Posterior vena cava (tissue), 2 donors: ENCODE data around the gene LILRA1. TPM values are rescaled to one million over a fixed set of nuclear protein-coding genes. Genes with fewer than 3 reads are reported as not detected.
A peak's percentile ranks its signal among the peaks of the same experiment; 100 is the strongest.
"Not testable (repeated sequence)": the region's sequence is repeated elsewhere in the genome, so short reads cannot be mapped to it uniquely, and the experiment has no call there.

Experiments
- DNase-seq: peaks from one replicate; pipeline ENCODE4 v3.0.0-alpha.2; 2020; ENCODE audit warnings: low spot score
- intact Hi-C, 2 donors: fragments of 100-400 bp; cut with DNase I; formaldehyde crosslinking; loops; one replicate each; pipeline versions ENCODE4 v1.14.1 to v1.14.2; 2022 to 2023
- total RNA-seq, 2 donors: library from RNA; stranded (reverse); fragmentation: NEBNext Ultra II Directional; extraction: Animal tissue kit (Norgen Biotek cat#: 25700); gene quantifications; one replicate each; pipeline ENCODE4 v1.2.1, GENCODE V29; 2021
- donor health status: DM: yes; HTN: yes; CAD: no.
- donor health status: DM: yes; HTN: yes; CAD: no.

The LILRA1 gene
- total RNA-seq, 2 donors from 2014 or later, result 1.7 to 1.8 TPM

DNA sequence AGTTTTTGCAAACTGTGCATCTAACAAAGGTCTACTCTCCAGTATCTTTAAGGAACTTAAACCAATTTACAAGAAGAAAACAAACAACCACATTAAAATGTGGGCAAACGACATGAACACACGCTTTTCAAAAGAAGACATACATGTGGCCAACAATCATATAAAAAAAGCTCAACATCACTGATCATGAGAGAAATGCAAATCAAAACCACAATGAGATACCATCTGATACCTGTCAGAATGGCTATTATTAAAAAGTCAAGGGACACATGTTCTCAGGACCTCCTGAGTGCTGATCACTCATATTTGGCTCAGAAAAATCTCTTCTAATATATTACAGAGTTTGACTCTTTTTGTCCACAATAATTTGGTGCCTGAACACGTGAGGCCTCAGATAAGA, 22.6 kb downstream of the LILRA1 start:
- intact Hi-C loops, result no loop called here
- DNase-seq, result no peak

DNA sequence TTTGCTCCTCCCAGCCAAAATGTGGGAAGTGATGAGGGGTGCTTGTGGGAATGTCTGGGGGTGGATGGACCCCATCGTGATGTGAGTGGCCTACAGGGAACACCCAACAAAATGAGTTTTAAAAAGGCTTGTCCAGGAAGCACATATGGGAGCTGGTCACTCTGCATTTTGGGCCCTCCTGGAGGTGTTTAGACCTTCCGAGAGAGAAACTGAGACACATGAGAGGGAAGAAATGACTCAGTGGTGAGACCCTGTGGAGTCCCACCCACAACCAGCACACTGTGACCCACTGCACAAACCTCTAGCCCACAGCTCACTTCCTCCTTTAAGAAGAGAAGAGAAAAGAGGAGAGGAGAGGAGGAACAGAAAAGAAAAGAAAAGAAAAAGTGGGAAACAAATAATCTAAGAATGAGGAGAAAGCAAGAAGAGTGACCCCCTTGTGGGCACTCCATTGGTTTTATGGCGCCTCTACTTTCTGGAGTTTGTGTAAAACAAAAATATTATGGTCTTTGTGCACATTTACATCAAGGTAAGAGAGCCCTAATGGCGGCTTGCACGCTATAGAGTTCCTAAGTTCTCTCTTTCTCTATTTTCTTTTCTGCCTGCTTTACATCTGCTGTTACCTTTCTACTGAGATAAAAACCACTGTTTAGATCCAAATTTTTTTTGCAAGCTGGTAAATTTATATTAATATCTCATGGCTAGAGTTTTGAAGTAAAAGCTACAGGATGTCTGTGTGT, 23.6 kb downstream of the LILRA1 start:
- intact Hi-C loops, result no loop called here
- DNase-seq, result no peak

DNA sequence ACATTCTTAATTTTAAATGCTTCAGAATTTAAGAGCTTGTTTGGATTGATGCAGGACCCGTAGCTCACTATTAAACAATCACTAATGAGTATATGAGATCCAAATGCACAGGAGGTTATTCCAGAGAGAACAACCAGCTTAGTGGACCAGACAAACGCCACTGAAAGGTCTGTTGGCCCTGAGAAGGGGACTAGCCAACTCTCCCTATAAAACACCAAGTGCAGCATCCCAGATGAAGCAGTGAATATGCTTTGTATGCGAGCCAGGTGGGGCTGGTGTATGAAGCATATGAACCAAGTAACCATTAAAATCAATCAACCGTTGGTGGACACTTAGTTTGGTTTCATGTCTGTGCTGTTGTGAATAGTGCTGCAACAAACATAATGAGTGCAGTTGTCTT, 27.0 kb downstream of the LILRA1 start:
- no peak for DNase-seq
- intact Hi-C loops, result no loop called here

DNA sequence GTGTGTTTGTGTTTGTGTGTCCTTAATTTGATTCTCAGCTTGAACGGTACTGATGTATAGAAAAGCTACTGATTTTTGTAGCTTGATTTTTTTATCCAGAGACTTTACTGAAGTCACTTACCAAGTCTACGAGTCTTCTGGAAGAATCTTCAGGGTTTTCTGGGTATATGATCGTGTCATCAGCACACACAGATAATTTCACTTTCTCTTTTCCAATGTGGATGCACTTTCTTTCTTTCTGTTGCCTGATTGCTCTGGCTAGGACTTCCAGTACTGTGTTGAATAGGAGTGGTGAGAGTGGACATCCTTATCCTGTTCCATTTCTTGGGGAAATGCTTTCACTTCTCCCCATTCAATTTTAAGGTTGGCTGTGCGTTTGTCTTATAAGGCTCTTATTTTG, 29.0 kb downstream of the LILRA1 start:
- intact Hi-C loops, result no loop called here
- no peak for DNase-seq

DNA sequence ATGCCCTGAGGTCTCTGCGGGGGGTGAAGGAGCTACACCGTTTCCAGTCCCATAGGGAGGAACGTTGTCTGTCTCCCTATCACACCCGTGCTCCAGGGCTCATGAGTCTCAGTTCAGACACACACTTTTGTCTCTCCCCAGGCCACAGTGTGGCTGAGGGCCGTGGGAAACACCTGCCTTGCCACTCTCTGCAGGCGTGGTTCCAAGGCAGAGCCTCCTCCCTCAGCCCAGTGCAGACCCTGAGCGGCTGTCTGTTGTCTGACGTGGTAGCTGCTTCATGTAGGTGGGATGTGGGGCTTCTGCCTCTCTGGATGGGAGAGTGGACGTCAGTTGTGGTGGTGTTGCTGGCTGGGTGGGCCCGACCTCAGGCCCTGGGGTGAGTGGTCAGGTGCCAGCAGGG, 30.8 kb downstream of the LILRA1 start:
- intact Hi-C loops, DNase-seq: not testable (repeated sequence)

DNA sequence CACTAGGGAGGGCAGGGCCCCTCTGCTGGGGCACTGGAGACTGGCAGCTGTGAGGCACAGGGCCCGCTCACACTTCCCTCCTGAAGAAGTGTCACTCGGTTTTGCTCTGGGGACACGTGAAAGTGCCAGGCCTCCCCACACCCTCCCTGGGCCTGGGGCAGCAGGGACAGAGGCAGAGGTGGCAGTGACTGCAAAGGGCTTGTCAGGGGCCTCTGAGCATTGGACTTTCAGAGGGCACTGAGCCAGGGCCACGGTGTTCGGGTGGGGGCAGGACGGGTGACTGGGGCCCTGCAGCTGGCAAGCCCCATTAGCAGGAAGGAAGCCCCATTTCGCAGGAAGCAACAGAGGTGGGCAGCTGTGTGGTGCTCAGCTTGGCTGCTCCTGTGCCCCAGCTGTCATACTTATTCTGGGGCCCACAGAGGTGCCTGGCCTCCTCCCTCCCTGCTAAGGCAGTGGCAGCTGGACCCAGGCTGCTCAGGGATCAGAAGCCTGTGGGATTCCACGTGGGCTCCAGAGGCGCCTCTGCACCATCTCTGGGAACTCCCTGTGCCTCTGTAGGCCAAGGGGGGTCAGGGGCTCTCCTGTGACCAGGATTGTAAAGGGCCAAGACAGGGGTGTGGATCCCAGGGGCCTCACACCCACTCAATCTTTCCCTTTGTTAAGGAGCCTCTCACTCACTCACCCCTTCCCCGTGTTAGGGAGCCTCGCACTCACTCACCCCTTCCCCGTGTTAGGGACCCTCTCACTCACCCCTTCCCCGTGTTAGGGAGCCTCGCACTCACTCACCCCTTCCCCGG, 31.7 kb downstream of the LILRA1 start:
- DNase-seq, intact Hi-C loops: not testable (repeated sequence)

DNA sequence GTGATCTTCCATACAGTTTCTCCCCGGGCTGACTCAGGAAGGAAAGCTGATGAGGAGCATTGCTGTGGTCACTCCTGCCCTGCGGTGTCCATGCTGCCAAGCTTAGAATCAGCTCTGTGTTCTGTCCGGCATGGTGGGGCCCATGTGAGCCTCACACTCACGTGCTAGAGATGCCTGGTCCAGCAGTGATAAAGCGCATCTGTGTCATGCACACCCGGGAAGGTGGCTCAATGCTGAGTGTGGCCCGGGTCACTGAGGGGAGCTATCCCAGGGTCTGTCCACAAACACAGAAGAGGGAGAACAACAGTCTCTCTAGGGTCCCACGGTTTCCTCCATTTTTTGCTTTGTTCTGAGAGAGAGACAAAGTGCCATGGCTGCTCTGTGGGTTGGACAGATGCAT, 33.3 kb downstream of the LILRA1 start:
- DNase-seq, result no peak
- intact Hi-C loops, result no loop called here

DNA sequence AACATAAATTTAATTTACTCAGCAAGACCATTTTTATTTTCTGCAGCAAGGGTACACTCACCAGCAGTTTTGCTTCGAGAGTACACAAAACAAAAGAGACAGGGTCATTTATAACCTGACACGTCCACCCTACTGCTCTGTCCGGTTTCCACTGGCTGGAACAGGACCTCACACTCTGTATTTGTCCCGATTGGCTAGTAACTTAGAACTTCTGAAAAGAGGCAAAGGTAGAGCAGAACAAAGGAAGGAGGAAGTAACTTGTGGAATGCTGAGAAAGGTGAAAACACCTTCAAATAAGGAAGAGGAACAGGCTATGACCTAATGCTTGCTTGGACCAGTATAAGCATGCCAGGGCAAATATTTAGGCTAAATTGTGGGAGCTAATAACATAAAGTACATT, 34.5 kb downstream of the LILRA1 start:
- DNase-seq, intact Hi-C loops: not testable (repeated sequence)

DNA sequence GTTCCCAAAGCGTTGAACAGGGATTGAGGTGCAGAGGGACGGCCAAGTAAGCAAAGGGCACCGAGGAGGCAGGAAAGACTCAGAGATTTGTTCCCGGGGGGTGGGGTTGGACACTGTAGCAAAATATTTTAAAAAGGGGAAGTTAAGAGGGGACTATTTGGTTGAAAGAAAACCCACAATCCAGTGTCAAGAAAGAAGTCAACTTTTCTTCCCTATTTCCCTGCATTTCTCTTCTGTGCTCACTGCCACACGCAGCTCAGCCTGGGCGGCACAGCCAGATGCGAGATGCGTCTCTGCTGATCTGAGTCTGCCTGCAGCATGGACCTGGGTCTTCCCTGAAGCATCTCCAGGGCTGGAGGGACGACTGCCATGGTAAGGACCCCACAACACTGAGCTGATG, 36.8 kb downstream of the LILRA1 start, which contains the start of gene LILRB1:
LILRB1 (plus strand) TSS at position 223 of the 400 bp plus-strand sequence. CDS start 590 bp downstream, outside the sequence.
- intact Hi-C loops, result not testable (repeated sequence)

DNA sequence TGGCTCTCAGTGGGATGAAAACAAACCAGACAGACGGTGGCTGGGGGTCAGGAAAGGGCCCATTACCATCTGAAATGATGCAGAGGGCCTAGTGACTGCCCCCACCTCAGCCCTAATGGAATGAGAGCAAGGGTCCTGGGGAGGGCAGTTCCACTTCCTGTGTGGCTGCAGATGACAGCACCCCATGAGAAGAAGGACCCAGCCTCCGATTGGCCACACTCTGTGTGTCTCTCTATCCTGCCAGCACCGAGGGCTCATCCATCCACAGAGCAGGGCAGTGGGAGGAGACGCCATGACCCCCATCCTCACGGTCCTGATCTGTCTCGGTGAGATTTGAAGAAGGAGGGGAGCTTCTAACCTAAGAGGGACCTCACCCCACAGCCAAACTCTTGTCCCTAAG, 37.4 kb downstream of the LILRA1 start:
- intact Hi-C loops, result no loop called here
- DNase-seq, result no peak

More for the DNA sequence above, 36.8 kb downstream of the LILRA1 start, which contains the start of gene LILRB1:
- not testable (repeated sequence) for DNase-seq

DNA sequence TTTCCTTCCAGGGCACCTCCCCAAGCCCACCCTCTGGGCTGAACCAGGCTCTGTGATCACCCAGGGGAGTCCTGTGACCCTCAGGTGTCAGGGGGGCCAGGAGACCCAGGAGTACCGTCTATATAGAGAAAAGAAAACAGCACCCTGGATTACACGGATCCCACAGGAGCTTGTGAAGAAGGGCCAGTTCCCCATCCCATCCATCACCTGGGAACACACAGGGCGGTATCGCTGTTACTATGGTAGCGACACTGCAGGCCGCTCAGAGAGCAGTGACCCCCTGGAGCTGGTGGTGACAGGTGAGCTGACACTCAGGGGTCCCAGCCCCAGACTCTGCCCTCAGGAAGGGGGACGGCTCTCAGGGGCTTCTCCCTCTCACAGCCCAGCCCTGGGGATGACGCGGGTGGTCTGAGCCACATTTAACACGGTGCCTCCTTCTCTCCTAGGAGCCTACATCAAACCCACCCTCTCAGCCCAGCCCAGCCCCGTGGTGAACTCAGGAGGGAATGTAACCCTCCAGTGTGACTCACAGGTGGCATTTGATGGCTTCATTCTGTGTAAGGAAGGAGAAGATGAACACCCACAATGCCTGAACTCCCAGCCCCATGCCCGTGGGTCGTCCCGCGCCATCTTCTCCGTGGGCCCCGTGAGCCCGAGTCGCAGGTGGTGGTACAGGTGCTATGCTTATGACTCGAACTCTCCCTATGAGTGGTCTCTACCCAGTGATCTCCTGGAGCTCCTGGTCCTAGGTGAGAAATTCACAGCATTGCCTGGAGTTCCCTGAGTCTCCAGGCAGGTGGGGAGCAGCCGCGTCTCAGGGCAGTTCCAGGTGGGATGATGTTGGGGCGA, 38.3 kb downstream of the LILRA1 start:
- DNase-seq, intact Hi-C loops: not testable (repeated sequence)

DNA sequence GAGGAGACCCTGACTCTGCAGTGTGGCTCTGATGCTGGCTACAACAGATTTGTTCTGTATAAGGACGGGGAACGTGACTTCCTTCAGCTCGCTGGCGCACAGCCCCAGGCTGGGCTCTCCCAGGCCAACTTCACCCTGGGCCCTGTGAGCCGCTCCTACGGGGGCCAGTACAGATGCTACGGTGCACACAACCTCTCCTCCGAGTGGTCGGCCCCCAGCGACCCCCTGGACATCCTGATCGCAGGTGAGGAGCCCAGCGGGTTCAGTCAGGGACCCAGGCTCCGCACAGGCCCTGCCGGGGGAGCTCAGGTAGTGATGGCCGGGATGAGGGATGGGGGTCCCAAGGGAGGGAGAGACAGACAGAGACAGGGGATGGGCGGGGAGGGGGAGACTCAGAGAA, 39.1 kb downstream of the LILRA1 start:
- DNase-seq, intact Hi-C loops: not testable (repeated sequence)

DNA sequence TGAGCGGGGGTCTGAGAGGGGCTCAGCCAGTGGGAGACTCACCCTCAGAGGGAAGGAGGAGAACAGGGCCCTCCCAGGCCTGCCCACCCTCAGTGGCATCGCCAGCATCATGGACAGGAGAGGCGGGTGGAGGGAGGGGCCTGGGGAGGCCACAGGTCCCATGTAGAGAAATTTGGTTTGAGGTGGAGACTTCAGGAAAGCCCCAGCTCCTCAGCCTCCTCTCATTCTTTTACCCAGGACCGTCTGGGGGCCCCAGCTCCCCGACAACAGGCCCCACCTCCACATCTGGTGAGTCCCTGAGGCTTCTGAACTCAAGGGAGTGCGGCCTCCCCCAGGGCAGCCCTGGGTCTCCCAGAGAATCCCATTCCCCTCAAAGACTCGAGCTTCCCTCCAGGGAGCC, 40.0 kb downstream of the LILRA1 start:
- intact Hi-C loops, result no loop called here
- no peak for DNase-seq

DNA sequence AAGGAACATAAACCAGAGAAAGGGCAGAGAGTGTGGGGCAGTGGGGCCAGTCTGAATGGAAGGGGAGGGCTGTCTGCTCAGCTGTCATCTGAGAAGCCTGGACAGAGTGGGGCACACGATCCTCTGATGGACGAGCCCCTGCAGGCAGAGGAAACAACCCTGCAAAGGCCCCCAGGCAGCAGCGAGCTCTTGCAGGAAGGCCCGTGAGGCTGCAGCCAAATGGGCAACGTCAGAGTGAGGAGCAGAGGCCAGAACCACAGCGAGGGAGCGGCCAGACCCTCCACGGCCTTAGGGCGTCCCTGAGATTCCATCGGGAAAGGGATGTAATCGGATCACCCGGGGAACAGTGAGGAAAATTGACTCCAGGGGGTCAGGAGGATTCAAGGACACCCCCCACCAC, 42.6 kb downstream of the LILRA1 start:
- intact Hi-C loops, DNase-seq: not testable (repeated sequence)

DNA sequence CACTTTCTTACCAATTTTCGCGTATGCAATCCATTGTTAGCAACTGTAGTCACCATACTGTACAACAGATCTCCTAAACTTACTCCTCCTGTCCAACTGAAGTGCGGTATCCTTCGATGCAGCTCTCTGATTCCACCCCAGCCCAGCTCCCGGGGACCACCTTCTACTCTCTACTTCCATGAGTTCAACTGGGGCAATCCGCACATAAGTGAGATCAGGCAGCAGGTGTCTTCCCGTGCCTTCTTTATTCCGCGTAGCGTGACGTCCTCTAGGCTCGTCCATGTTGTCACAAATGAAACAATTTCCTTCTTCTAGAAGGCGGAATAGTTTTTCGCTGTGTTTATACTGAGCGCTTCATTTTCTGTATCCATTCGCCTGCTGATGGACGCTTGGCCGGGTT, 45.3 kb downstream of the LILRA1 start:
- no peak for DNase-seq
- intact Hi-C loops, result no loop called here

DNA sequence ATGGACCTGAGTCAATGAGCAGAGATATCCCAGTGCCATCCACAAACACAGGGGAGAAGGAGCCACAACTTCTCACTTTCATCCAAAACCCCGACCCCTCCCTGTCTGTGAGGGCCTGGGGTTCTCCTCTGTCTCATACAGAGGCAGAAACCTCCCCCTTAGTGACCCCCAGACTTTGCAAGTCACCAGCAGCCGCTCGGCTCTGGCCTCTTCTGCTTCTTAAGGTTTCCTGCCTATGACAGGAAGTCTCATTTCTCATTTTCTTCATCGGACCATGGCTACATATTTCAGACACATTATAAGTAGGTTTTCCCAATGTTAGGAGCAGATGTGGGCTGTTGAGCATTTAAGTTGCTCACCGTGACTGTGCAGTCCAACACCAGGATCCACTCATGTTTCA, 49.5 kb downstream of the LILRA1 start:
- intact Hi-C loops, result not testable (repeated sequence)
- DNase-seq, result peak; percentile 62

DNA sequence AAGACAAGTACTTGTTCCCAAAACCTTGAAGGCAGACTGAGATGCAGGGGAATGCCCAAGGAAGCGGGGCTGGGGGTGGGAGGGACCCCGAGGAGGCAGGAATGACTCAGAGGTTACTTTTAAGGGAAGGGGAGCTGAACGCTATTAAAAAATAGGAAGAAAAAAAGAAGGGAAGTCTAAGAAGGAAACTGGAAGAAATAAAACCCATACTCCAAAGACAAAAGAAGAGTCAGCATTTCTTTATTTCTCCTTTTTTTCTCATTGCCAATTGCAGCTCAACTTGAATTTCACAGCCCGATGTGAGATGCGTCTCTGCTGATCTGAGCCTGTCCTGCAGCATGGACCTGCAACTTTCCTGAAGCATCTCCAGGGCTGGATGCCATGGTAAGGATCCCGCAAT, 50.2 kb downstream of the LILRA1 start:
- intact Hi-C loops, result not testable (repeated sequence)
- peak; percentile 34 for DNase-seq

DNA sequence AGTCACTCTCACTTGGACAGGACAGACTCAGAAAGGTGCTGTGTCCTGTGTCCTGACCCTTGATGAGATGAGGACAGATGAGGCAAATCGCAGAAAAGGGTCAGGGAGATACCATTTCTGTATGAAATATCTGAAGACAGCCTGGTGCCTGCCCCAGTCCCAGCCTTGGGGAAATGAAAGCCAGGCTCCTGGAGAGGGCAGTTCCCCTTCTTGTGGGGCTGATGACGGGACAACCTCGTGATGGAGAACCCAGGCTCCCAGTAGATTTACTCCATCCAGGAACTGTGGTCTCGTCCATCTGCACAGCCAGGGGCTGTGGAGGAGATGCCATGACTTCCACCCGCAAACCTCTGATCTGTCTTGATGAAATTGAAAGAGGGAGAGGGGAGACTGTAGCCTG, 50.6 kb downstream of the LILRA1 start:
- intact Hi-C loops, result no loop called here

DNA sequence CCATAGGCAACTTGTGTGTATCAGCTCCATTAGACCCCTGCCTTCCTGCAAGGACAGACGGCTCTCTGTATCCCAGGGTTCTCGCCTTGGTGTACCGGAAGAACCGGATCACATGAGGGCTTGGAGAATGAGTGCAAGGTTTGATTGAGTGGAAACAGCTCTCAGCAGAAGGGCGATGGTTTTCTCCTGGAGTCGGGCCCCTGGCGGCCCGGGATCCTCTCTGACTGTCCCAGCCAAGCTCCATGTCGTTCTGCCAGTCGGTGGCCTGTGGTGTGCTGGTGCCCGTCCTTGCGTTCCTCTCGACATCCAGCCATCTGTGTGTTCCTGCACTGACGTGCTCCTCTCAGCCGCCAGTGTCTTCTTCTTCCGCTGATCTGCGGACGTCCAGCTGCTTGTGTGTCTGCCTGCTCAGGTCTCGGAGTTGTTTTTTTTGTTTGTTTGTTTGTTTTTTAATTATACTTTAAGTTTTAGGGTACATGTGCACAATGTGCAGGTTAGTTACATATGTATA, 53.0 kb downstream of the LILRA1 start:
- intact Hi-C loops, result no loop called here
- DNase-seq, result peak; percentile 50

More for the DNA sequence above, 50.6 kb downstream of the LILRA1 start:
- DNase-seq, result peak; percentile 72
